CD14-positive monocyte (primary cell): ENCODE data around the gene ARSI. TPM values are rescaled to one million over a fixed set of nuclear protein-coding genes. Genes with fewer than 3 reads are reported as not detected.

Source experiments
- DNase-seq, 3 donors: peaks; one replicate each; pipeline ENCODE4 v3.0.0-alpha.2; 2011 to 2022
- H2AFZ ChIP-seq: 2 replicates; pipeline ENCODE4 v1.6.0; 2012; ENCODE audit warnings: mild to moderate bottlenecking, low read depth, low read length, inconsistent platforms; ENCODE audit not compliant: insufficient read depth, poor library complexity, severe bottlenecking
- H3K27ac ChIP-seq, 2 donors: 1 replicate in 1 of 2; 2 replicates in 1 of 2; pipeline ENCODE4 v1.5.1; 2012 to 2013; ENCODE audit warnings: low read length in 2 of 2, control low read depth in 1 of 2, inconsistent platforms in 1 of 2, low read depth in 1 of 2, mild to moderate bottlenecking in 1 of 2
- H3K27me3 ChIP-seq, 2 donors: one replicate each; pipeline versions ENCODE4 v1.6.0 to v1.6.1; 2011 to 2013; ENCODE audit warnings: low read length in 2 of 2; ENCODE audit not compliant: control insufficient read depth in 2 of 2, insufficient read depth in 2 of 2
- H3K36me3 ChIP-seq, 2 donors: replicated peaks in 1 of 2; 1 replicate in 1 of 2; 2 replicates in 1 of 2; pipeline versions ENCODE4 v1.5.1 to v1.6.1; 2012 to 2013; ENCODE audit warnings: low read length in 2 of 2, control low read depth in 1 of 2, inconsistent platforms in 1 of 2, mild to moderate bottlenecking in 1 of 2; ENCODE audit not compliant: insufficient read depth in 2 of 2, control insufficient read depth in 1 of 2
- H3K4me1 ChIP-seq, 2 donors: 1 replicate in 1 of 2; 2 replicates in 1 of 2; pipeline versions ENCODE4 v1.5.1 to v1.6.1; 2012 to 2013; ENCODE audit warnings: low read length in 2 of 2, control low read depth in 1 of 2, inconsistent platforms in 1 of 2, mild to moderate bottlenecking in 1 of 2, moderate library complexity in 1 of 2; ENCODE audit not compliant: insufficient read depth in 2 of 2, control insufficient read depth in 1 of 2
- H3K4me2 ChIP-seq: replicated peaks from 2 replicates; pipeline ENCODE3; 2012; ENCODE audit warnings: low read length, moderate library complexity, mild to moderate bottlenecking; ENCODE audit not compliant: poor library complexity, severe bottlenecking; ENCODE audit errors: extremely low read depth
- H3K4me3 ChIP-seq, 3 experiments: fragments of 200-600 bp in 1 of 3; sonication (generic) in 1 of 3; replicated peaks in 1 of 3; 1 replicate in 2 of 3; 2 replicates in 1 of 3; pipeline ENCODE4 v1.5.1; 2011 to 2013; ENCODE audit warnings: low read length in 3 of 3, mild to moderate bottlenecking in 3 of 3, control low read depth in 2 of 3, low read depth in 2 of 3, inconsistent platforms in 1 of 3, moderate library complexity in 1 of 3
- H3K79me2 ChIP-seq: 2 replicates; pipeline ENCODE4 v1.6.0; 2012; ENCODE audit warnings: mild to moderate bottlenecking, control low read depth, inconsistent platforms, low read length, moderate library complexity; ENCODE audit not compliant: insufficient read depth
- H3K9ac ChIP-seq: 2 replicates; pipeline ENCODE4 v1.6.0; 2017; ENCODE audit warnings: low read length, mild to moderate bottlenecking; ENCODE audit not compliant: insufficient read depth, poor library complexity, severe bottlenecking
- H3K9me3 ChIP-seq, 2 donors: replicated peaks in 1 of 2; 1 replicate in 1 of 2; 2 replicates in 1 of 2; pipeline versions ENCODE4 v1.5.1 to v1.6.1; 2012 to 2013; ENCODE audit warnings: low read length in 2 of 2, control low read depth in 1 of 2; ENCODE audit not compliant: control insufficient read depth in 1 of 2, insufficient read depth in 1 of 2
- H4K20me1 ChIP-seq: 2 replicates; pipeline ENCODE4 v1.6.0; 2012; ENCODE audit warnings: mild to moderate bottlenecking, low read length, control low read depth, moderate library complexity; ENCODE audit not compliant: insufficient read depth
- H3K27ac Mint-ChIP-seq, 7 donors: one replicate each; pipeline ENCODE4 v1.8.0; 2020; ENCODE audit warnings: mild to moderate bottlenecking in 7 of 7, mixed read lengths in 7 of 7, moderate library complexity in 6 of 7, inconsistent platforms in 2 of 7
- H3K27me3 Mint-ChIP-seq, 3 donors: one replicate each; pipeline ENCODE4 v1.8.0; 2021 to 2022; ENCODE audit warnings: low read depth in 3 of 3, mild to moderate bottlenecking in 3 of 3, mixed read lengths in 3 of 3, moderate library complexity in 3 of 3, inconsistent platforms in 1 of 3
- H3K36me3 Mint-ChIP-seq, 2 donors: one replicate each; pipeline ENCODE4 v1.8.0; 2020; ENCODE audit warnings: mixed read lengths in 2 of 2, inconsistent platforms in 1 of 2, mild to moderate bottlenecking in 1 of 2
- H3K4me1 Mint-ChIP-seq: one replicate; pipeline ENCODE4 v1.8.0; 2020; ENCODE audit warnings: mild to moderate bottlenecking, mixed read lengths
- H3K4me3 Mint-ChIP-seq, 2 donors: one replicate each; pipeline ENCODE4 v1.8.0; 2020; ENCODE audit warnings: mild to moderate bottlenecking in 2 of 2, mixed read lengths in 2 of 2, moderate library complexity in 1 of 2
- H3K9me3 Mint-ChIP-seq, 7 donors: one replicate each; pipeline ENCODE4 v1.8.0; 2020 to 2022; ENCODE audit warnings: mixed read lengths in 7 of 7, mild to moderate bottlenecking in 6 of 7, moderate library complexity in 6 of 7, inconsistent platforms in 2 of 7
- WGBS: methylation state at CpG from one replicate; pipeline ENCODE4 v1.1.5; 2013; ENCODE audit warnings: missing lambda C conversion rate; ENCODE audit not compliant: insufficient coverage; 5-methylcytosine and 5-hydroxymethylcytosine counted together
- intact Hi-C, 2 donors: fragments of 100-400 bp; cut with micrococcal nuclease; formaldehyde crosslinking; loops; one replicate each; pipeline versions ENCODE4 v1.15.0 to v1.15.1; 2023
- polyA plus RNA-seq, 3 donors: library from polyadenylated mRNA; depleted of rRNA in 1 of 3; unstranded in 2 of 3; stranded (reverse) in 1 of 3; fragments of 300-500 nt in 2 of 3; fragments of >200 nt in 1 of 3; fragmentation: Illumina TruSeq in 2 of 3; gene quantifications; 1 replicate in 2 of 3; 2 replicates in 1 of 3; pipeline ENCODE4 v1.2.3, GENCODE V29; 2012 to 2021
- TF ChIP-seq, protein P1 (sequence below): fragments of 200-600 bp; IDR thresholded peaks from one replicate; pipeline ENCODE4 v1.8.0; 2022; ENCODE audit warnings: antibody characterized with exemption, mild to moderate bottlenecking

Gene ARSI
- polyA plus RNA-seq, 3 donors: not detected

DNA sequence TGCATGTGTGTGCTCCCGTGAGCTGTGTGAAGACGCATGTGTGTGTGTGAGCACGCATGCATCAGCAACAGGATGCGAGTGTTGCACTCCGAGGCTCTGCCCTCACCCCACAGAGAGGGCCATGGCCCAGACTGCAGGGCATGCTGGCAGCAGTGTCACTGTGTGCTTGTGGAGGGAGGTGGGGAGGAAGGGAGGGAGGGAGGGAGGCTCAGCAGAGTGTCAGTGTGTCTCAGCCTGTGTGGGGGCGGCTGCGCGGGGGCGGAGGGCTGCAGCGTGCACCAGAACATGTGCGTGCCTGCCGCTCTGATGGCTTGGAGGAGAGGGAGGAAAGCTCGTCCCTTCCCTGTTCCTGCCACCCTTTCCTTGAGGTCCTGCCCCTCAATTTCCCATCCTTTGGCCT, 18.4 kb downstream of the ARSI start:
- Histone ChIP-seq H3K79me2 (no peaks in the 10 kb centered on the region), H3K4me3 (no peak overlapping the region), H3K36me3 (no peaks in the 10 kb centered on the region), H2AFZ (no peak overlapping the region), H3K4me2 (no peak overlapping the region), H3K27me3 (no peaks in the 10 kb centered on the region), H3K9me3 (no peaks in the 10 kb centered on the region), H3K4me1 (no peaks in the 10 kb centered on the region), H4K20me1 (no peaks in the 10 kb centered on the region), H3K9ac (no peak overlapping the region), H3K27ac (no peak overlapping the region)
- TF ChIP-seq, protein P1, sequence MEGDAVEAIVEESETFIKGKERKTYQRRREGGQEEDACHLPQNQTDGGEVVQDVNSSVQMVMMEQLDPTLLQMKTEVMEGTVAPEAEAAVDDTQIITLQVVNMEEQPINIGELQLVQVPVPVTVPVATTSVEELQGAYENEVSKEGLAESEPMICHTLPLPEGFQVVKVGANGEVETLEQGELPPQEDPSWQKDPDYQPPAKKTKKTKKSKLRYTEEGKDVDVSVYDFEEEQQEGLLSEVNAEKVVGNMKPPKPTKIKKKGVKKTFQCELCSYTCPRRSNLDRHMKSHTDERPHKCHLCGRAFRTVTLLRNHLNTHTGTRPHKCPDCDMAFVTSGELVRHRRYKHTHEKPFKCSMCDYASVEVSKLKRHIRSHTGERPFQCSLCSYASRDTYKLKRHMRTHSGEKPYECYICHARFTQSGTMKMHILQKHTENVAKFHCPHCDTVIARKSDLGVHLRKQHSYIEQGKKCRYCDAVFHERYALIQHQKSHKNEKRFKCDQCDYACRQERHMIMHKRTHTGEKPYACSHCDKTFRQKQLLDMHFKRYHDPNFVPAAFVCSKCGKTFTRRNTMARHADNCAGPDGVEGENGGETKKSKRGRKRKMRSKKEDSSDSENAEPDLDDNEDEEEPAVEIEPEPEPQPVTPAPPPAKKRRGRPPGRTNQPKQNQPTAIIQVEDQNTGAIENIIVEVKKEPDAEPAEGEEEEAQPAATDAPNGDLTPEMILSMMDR: no peak
- H3K9me3 Mint-ChIP-seq: peaks cover 0 to 2% (median 0%) of the 10 kb centered on the region in 7 donors
- H3K27me3 Mint-ChIP-seq: peaks cover 5 to 7% (median 6%) of the 10 kb centered on the region in 3 donors
- H3K4me3 Mint-ChIP-seq: no peak overlapping the region
- 95% methylated on average over 7 of the region's 13 CpGs for WGBS
- no peaks in the 10 kb centered on the region for H3K36me3 Mint-ChIP-seq
- no peak overlapping the region for H3K27ac Mint-ChIP-seq
- intact Hi-C loops: no loop called here
- DNase-seq: no peak
- no peaks in the 10 kb centered on the region for H3K4me1 Mint-ChIP-seq

- no peaks in the 10 kb centered on the region for H3K9me3 ChIP-seq
- Mint-ChIP-seq H3K9me3 (peaks cover 0 to 2% (median 0%) of the 10 kb centered on the region in 7 donors), H3K4me1 (no peaks in the 10 kb centered on the region), H3K36me3 (no peaks in the 10 kb centered on the region), H3K4me3 (no peak overlapping the region), H3K27me3 (peaks cover 5 to 7% (median 6%) of the 10 kb centered on the region in 3 donors), H3K27ac (no peak overlapping the region)
- 85% methylated on average over 2 of the region's 3 CpGs for WGBS
- H3K4me1 ChIP-seq: no peaks in the 10 kb centered on the region
- DNase-seq: no peak
- no peak overlapping the region for H3K9ac ChIP-seq
- H4K20me1 ChIP-seq: no peaks in the 10 kb centered on the region
- TF ChIP-seq, protein P1: no peak
- no peak overlapping the region for H2AFZ ChIP-seq
- no peak overlapping the region for H3K4me3 ChIP-seq
- H3K79me2 ChIP-seq: no peaks in the 10 kb centered on the region
- H3K27ac ChIP-seq: no peak overlapping the region
- intact Hi-C loops: no loop called here
- H3K36me3 ChIP-seq: no peaks in the 10 kb centered on the region
- H3K4me2 ChIP-seq: no peak overlapping the region
- no peaks in the 10 kb centered on the region for H3K27me3 ChIP-seq
Observed at GRCh38 chr5:150283904-150284303, 18.8 kb downstream of the ARSI start.
